Smooth muscle cell (in vitro differentiated cells): ENCODE data around the gene ACVR1C. TPM values are rescaled to one million over a fixed set of nuclear protein-coding genes. Genes with fewer than 3 reads are reported as not detected.

Experiments used
- DNase-seq: peaks from one replicate; lab custom pipeline; 2025; ENCODE audit not compliant: unreplicated experiment; lab: John Stamatoyannopoulos, UW
- H2AFZ ChIP-seq: fragments of 200-600 bp; sonication (generic); 2 replicates; pipeline ENCODE4 v1.6.0; 2016; ENCODE audit warnings: antibody characterized with exemption, low read depth, mild to moderate bottlenecking
- H3F3A ChIP-seq: fragments of 200-600 bp; sonication (generic); 2 replicates; pipeline ENCODE4 v1.6.0; 2017; ENCODE audit warnings: antibody characterized with exemption, low read depth
- H3K27ac ChIP-seq: fragments of 200-600 bp; sonication (generic); 2 replicates; pipeline ENCODE4 v1.5.1; 2016; ENCODE audit warnings: low read depth, mild to moderate bottlenecking
- H3K27me3 ChIP-seq: fragments of 200-600 bp; sonication (generic); 2 replicates; pipeline ENCODE4 v1.6.1; 2016; ENCODE audit warnings: low read depth, mild to moderate bottlenecking
- H3K36me3 ChIP-seq: fragments of 200-600 bp; sonication (generic); 2 replicates; pipeline ENCODE4 v1.5.1; 2016; ENCODE audit warnings: low read depth
- H3K4me1 ChIP-seq: fragments of 200-600 bp; sonication (generic); 2 replicates; pipeline ENCODE4 v1.5.1; 2016; ENCODE audit warnings: low read depth
- H3K4me2 ChIP-seq: fragments of 200-600 bp; sonication (generic); 2 replicates; pipeline ENCODE4 v1.6.0; 2016; ENCODE audit warnings: mild to moderate bottlenecking
- H3K4me3 ChIP-seq: fragments of 200-600 bp; sonication (generic); 2 replicates; pipeline ENCODE4 v1.5.1; 2016; ENCODE audit warnings: mild to moderate bottlenecking
- H3K79me2 ChIP-seq: fragments of 200-600 bp; sonication (generic); 2 replicates; pipeline ENCODE4 v1.6.0; 2016; ENCODE audit warnings: low read depth, mild to moderate bottlenecking
- H3K9ac ChIP-seq: fragments of 200-600 bp; sonication (generic); 2 replicates; pipeline ENCODE4 v1.6.0; 2016; ENCODE audit warnings: low read depth
- H3K9me3 ChIP-seq: fragments of 200-600 bp; sonication (generic); replicated peaks from 2 replicates; pipeline ENCODE4 v1.5.1; 2016; ENCODE audit warnings: low read depth
- H4K20me1 ChIP-seq: fragments of 200-600 bp; sonication (generic); 2 replicates; pipeline ENCODE4 v1.6.0; 2016; ENCODE audit warnings: low read depth
- CTCF ChIP-seq: fragments of 200-600 bp; sonication (generic); IDR thresholded peaks from 2 replicates; pipeline ENCODE4 v1.5.1; 2017; ENCODE audit warnings: borderline replicate concordance, mild to moderate bottlenecking, antibody characterized with exemption; ENCODE audit not compliant: insufficient read depth, poor library complexity, severe bottlenecking
- WGBS: methylation state at CpG from one replicate; pipeline ENCODE4 v1.1.7; 2016; ENCODE audit warnings: low lambda C conversion rate; 5-methylcytosine and 5-hydroxymethylcytosine counted together
- polyA plus RNA-seq: library from polyadenylated mRNA; unstranded; fragments of >200 nt; fragmentation: Nextera tagmentation; extraction: Ambion mirVana; gene quantifications from 2 replicates; pipeline ENCODE4 v1.2.1, GENCODE V29; 2016
- total RNA-seq: library from RNA; depleted of rRNA; stranded (reverse); fragments of >200 nt; gene quantifications from 2 replicates; pipeline ENCODE4 v1.2.3, GENCODE V29; 2014

Gene ACVR1C
- total and polyA plus RNA-seq, 2 experiments from 2014 or later: 0.36 TPM; not detected in 1

DNA sequence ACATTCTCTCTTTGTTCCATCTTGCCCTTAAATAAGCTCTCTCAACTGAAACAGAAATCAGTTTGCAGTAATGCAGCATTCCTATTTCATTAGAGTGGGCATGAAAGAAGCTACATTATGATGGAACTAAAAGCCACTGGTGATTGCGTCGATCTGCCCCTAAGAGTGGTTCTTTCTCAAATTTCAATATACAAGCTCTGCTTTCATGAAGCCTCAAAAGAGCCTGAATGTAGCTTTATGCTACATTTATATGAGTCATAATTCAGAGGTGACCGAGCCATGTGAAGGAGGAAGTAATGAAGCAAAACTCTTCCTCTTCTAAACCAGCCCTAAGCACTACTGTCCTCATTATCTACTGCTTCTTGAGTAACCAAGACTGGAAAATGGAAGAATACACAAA lies 120.0 kb downstream of the ACVR1C start:
- no peaks in the 10 kb centered on the region for H3F3A ChIP-seq
- no peak overlapping the region for H3K4me2 ChIP-seq
- no peaks in the 10 kb centered on the region for H3K27me3 ChIP-seq
- no peaks in the 10 kb centered on the region for H3K4me1 ChIP-seq
- no peak for TF ChIP-seq CTCF
- no peak overlapping the region for H3K4me3 ChIP-seq
- H3K27ac ChIP-seq: no peak overlapping the region
- H3K79me2 ChIP-seq: no peaks in the 10 kb centered on the region
- no peaks in the 10 kb centered on the region for H3K9me3 ChIP-seq
- no peaks in the 10 kb centered on the region for H3K36me3 ChIP-seq
- no peak overlapping the region for H3K9ac ChIP-seq
- no peak for DNase-seq
- H4K20me1 ChIP-seq: no peaks in the 10 kb centered on the region
- 95% methylated on average over 3 of the region's 3 CpGs for WGBS
- H2AFZ ChIP-seq: no peak overlapping the region

- H2AFZ ChIP-seq: no peak overlapping the region
- H3K4me2 ChIP-seq: no peak overlapping the region
- H3K36me3 ChIP-seq: no peaks in the 10 kb centered on the region
- DNase-seq: no peak
- no peaks in the 10 kb centered on the region for H3K4me1 ChIP-seq
- TF ChIP-seq CTCF: no peak
- H3K27ac ChIP-seq: no peak overlapping the region
- no peaks in the 10 kb centered on the region for H3K27me3 ChIP-seq
- no peaks in the 10 kb centered on the region for H3K79me2 ChIP-seq
- no peaks in the 10 kb centered on the region for H4K20me1 ChIP-seq
- H3K9me3 ChIP-seq: no peaks in the 10 kb centered on the region
- H3F3A ChIP-seq: no peaks in the 10 kb centered on the region
- H3K4me3 ChIP-seq: no peak overlapping the region
- H3K9ac ChIP-seq: no peak overlapping the region
These were observed 122.1 kb downstream of the ACVR1C start for GRCh38 chr2:157506586-157506985.

GRCh38 chr2:157504623-157505022 lies 124.0 kb downstream of the ACVR1C start:
- H3K27me3 ChIP-seq: no peaks in the 10 kb centered on the region
- no peak for TF ChIP-seq CTCF
- H3K9me3 ChIP-seq: no peaks in the 10 kb centered on the region
- H3K4me3 ChIP-seq: no peak overlapping the region
- no peaks in the 10 kb centered on the region for H4K20me1 ChIP-seq
- H3K4me2 ChIP-seq: no peak overlapping the region
- H3K36me3 ChIP-seq: no peaks in the 10 kb centered on the region
- no peak overlapping the region for H3K27ac ChIP-seq
- no peaks in the 10 kb centered on the region for H3F3A ChIP-seq
- no peak overlapping the region for H3K9ac ChIP-seq
- no peaks in the 10 kb centered on the region for H3K79me2 ChIP-seq
- no peak overlapping the region for H2AFZ ChIP-seq
- DNase-seq: no peak
- 88% methylated on average over 4 of the region's 4 CpGs for WGBS
- no peaks in the 10 kb centered on the region for H3K4me1 ChIP-seq

DNA sequence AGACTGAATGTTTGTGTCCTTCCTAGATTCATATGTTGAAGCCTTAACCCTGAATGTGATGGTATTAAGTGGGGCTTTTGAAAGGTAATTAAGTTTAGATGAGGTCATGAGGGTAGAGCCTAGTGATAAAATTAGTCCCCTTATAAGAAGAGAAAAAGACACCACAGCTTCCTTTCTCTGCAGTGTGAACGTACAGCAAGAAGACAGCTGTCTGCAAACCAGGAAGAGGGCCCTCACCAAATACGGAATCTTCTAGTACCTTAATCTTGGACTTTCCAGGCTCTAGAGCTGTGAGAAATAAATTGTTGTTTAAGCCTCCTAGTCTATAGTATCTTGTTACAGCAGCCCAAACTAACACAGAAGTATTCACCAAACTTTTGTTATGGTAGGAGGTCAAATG lies 127.6 kb downstream of the ACVR1C start:
- 73% methylated on average over 2 of the region's 2 CpGs for WGBS
- no peak overlapping the region for H3K27ac ChIP-seq
- H3K27me3 ChIP-seq: no peaks in the 10 kb centered on the region
- H3K9ac ChIP-seq: no peak overlapping the region
- H3K79me2 ChIP-seq: no peaks in the 10 kb centered on the region
- no peak overlapping the region for H2AFZ ChIP-seq
- H3K9me3 ChIP-seq: no peaks in the 10 kb centered on the region
- no peak for TF ChIP-seq CTCF
- no peak overlapping the region for H3K4me2 ChIP-seq
- H4K20me1 ChIP-seq: no peaks in the 10 kb centered on the region
- H3F3A ChIP-seq: no peaks in the 10 kb centered on the region
- H3K4me3 ChIP-seq: no peak overlapping the region
- no peaks in the 10 kb centered on the region for H3K36me3 ChIP-seq
- H3K4me1 ChIP-seq: no peaks in the 10 kb centered on the region
- DNase-seq: no peak
